ENCODE data around the gene IGSF8.

IGSF8 gene

DNA sequence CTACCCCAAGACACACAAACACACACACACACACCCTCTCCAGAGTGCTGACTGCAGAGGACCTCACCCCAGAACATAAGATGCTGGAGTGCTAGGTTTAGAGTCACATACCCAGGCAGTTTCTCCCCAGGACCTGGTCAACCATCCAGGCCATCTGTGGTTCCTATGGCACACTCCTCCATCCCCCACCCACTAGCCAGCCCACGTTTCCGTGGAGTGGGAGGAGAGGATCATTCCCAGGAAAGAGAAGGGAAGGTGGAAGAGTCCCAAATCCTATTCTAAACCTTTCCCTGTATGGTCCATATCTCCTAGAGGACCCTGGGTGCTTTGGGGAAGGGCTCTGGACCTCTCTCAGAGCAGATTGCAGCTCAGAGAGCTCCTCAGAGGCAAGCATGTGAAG lies 15.9 kb downstream of the IGSF8 start:
- no peak overlapping the region for H3K4me3 ChIP-seq (ENCODE audit: low read length)
- DNase-seq (ENCODE audit: low read depth): no peak
- TF ChIP-seq, protein P1, sequence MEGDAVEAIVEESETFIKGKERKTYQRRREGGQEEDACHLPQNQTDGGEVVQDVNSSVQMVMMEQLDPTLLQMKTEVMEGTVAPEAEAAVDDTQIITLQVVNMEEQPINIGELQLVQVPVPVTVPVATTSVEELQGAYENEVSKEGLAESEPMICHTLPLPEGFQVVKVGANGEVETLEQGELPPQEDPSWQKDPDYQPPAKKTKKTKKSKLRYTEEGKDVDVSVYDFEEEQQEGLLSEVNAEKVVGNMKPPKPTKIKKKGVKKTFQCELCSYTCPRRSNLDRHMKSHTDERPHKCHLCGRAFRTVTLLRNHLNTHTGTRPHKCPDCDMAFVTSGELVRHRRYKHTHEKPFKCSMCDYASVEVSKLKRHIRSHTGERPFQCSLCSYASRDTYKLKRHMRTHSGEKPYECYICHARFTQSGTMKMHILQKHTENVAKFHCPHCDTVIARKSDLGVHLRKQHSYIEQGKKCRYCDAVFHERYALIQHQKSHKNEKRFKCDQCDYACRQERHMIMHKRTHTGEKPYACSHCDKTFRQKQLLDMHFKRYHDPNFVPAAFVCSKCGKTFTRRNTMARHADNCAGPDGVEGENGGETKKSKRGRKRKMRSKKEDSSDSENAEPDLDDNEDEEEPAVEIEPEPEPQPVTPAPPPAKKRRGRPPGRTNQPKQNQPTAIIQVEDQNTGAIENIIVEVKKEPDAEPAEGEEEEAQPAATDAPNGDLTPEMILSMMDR (conservative IDR thresholded peaks at IDR 0.05; ENCODE audit: low read length): no peak

DNA sequence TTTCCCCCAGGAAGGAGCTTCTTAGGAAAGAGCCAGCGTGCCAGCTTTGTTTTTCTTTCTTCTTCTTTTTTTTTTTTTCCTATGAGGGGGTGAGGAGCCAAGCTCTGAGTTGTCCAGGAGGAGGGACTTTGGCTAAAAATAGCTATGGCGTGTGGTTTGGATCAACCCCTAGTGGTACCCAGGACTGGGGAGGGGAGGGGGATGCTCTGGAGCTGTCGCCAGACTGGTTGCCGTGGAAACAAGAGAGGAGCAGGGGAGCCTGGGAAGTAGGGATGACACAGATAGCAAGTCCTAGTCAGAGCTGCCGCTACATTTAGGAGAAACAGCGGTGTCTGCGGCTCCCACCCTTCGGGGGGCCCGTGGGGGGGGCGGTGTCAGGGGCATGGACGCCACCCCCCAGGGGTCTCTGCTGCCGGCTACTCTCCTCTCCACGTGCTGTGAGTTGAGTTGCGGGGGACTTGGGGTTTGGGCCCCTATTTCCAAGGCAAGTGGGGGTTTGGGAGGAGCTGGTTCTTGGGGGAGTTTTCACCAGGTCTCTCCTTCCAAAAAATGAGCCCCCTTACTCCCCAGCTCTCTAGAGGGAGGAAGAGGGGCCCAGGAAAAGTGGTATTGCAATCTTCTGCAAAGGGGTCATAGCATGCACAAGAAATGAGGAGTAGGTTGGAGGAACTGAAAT lies 17.0 kb downstream of the IGSF8 start, which contains the start of gene KCNJ9:
Gene KCNJ9, plus strand, starts transcription at position 278 of the 676 bp plus-strand sequence. CDS start 2,493 bp downstream, outside the sequence.
- peak; percentile 31 for DNase-seq (ENCODE audit: low read depth)
- H3K4me3 ChIP-seq (ENCODE audit: low read length): no peak within 1 kb of the TSS
- TF ChIP-seq, protein P1 (conservative IDR thresholded peaks at IDR 0.05; ENCODE audit: low read length): no peak

DNA sequence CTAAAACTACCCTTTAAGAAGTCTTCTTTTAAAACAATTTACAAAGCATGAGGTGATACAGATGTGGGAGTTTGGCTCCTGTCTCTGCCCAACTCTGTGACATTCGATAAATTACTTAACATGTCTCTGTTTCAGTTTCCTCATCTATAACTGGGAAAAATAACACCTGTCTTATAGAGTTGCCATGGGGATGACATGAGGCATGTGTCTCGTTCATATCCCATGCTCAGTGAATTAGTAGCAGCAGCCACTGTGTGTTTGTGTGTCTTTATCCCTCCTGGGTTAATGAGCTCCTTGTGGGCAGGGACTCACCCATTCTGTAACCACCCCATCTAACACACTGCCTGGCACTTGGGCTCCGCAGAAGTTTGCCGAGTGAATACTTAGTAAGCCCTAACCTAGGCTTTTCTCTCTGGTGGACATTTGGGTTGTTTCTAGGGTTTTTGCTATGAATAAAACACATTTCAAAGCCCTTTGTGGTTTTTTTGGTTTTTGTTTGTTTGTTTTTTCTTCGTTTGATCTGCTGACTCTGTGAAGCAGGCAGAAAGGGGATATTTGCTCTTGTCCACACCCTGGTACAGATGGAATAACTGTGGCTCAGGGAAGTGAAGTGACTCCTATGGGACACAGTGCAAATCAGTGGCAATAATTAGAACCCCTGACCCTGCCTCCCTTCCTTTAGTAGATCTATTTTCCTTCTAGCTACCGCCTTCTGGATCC lies 17.9 kb downstream of the IGSF8 start:
- DNase-seq (ENCODE audit: low read depth): no peak
- TF ChIP-seq, protein P1 (conservative IDR thresholded peaks at IDR 0.05; ENCODE audit: low read length): no peak
- no peak overlapping the region for H3K4me3 ChIP-seq (ENCODE audit: low read length)

DNA sequence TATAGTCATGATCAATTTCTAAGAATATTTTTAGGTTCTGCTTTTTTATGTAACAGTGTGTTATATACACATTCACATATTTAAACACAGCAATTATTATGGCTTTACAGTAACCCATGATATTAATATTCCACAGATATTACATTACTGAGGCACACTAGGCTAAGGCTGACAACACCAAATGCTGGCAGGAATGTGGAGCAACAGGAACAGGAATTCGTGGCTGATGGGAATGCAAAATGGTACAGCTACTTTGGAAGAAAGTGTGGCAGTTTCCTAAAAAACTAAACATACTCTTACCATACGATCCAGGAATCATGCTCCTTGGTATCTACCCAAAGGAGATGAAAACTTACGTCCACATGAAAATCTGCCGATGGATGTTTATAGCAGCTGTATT lies 19.0 kb downstream of the IGSF8 start:
- H3K4me3 ChIP-seq (ENCODE audit: low read length): no peak overlapping the region
- DNase-seq (ENCODE audit: low read depth): no peak
- TF ChIP-seq, protein P1 (conservative IDR thresholded peaks at IDR 0.05; ENCODE audit: low read length): no peak

DNA sequence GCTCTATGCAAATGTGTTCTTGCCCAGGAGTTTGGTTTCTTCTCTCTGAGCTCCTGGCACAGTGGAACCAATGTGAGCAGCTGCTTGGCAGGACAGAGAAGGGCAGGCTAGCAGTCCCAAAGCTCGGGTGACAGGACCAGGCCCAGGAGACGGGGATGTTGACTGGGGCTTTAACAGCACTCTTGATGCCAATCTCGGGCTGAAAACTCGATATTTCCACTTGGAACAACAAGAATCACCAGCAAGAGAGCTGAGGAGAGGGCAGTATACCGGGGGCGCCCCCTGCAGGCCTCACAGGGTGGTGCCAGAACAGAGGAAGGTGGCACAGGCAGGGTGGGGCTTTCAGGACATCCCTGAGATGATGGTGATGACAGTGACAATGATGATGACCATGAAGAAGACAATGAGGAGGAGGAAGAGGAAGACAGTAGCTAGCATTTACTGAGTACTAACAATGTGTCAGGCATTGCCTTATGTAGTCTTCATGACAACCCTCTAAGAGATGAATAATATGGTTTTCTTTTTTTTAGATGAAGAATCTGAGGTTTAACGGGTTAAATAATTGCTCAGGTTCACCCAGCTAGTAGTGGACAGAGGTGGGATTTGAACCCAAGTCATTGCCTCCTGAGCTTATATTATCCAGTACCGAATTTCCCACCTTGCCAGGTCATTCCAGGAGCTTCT lies 19.8 kb downstream of the IGSF8 start:
- DNase-seq (ENCODE audit: low read depth): no peak
- TF ChIP-seq, protein P1 (conservative IDR thresholded peaks at IDR 0.05; ENCODE audit: low read length): peak; percentile 71
- H3K4me3 ChIP-seq (ENCODE audit: low read length): no peak overlapping the region

DNA sequence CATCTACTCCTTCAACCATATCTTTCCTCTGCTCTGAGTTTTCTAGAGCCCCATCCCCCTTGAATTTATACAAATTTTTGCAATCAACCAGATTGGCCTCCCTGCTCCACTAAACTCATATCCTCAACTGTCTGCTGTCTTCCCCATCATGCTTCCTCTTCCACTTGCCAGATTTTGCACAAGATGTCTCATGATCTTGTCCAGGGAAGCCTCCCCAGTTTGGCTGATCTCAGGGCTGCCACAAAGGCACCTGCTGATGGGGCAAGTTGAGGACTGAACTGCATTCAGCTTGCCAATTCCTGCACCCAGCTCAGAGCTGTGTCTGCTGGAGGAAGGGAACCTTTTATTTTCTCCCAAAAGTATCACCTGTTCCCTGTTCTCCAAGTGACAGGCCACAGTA lies 20.9 kb downstream of the IGSF8 start:
- DNase-seq (ENCODE audit: low read depth): no peak
- no peak overlapping the region for H3K4me3 ChIP-seq (ENCODE audit: low read length)
- TF ChIP-seq, protein P1 (conservative IDR thresholded peaks at IDR 0.05; ENCODE audit: low read length): no peak
